Measurements from ENCODE around the gene HDAC5. TPM values are rescaled to one million over a fixed set of nuclear protein-coding genes. Genes with fewer than 3 reads are reported as not detected.

The HDAC5 gene
- total and polyA plus RNA-seq, 7 donors = 15.3 to 87.5 (median 58.2) TPM

GRCh38 chr17:44086364-44087311 is 36.8 kb downstream of the HDAC5 start:
- TF ChIP-seq POLR2AphosphoS5 (IDR thresholded peaks at IDR 0.05) (peak in 1 of 4 donors; percentile 33), EP300 (IDR thresholded peaks at IDR 0.05) (no peak)
- TF ChIP-seq, protein P1, sequence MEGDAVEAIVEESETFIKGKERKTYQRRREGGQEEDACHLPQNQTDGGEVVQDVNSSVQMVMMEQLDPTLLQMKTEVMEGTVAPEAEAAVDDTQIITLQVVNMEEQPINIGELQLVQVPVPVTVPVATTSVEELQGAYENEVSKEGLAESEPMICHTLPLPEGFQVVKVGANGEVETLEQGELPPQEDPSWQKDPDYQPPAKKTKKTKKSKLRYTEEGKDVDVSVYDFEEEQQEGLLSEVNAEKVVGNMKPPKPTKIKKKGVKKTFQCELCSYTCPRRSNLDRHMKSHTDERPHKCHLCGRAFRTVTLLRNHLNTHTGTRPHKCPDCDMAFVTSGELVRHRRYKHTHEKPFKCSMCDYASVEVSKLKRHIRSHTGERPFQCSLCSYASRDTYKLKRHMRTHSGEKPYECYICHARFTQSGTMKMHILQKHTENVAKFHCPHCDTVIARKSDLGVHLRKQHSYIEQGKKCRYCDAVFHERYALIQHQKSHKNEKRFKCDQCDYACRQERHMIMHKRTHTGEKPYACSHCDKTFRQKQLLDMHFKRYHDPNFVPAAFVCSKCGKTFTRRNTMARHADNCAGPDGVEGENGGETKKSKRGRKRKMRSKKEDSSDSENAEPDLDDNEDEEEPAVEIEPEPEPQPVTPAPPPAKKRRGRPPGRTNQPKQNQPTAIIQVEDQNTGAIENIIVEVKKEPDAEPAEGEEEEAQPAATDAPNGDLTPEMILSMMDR (IDR thresholded peaks at IDR 0.05) = no peak
- intact Hi-C loops (cut with DNase I) = no loop called here
- peak; percentile 80 for DNase-seq
- Histone ChIP-seq H3K27ac (peak overlapping the region; percentile 62 to 77 (median 64)), H3K4me1 (peaks cover 0 to 19% (median 15%) of the 10 kb centered on the region in 4 donors), H3K4me3 (no peak overlapping the region), H3K27me3 (no peaks in the 10 kb centered on the region), H3K36me3 (peaks cover 29 to 85% (median 50%) of the 10 kb centered on the region in 4 donors), H3K9me3 (no peaks in the 10 kb centered on the region)
- 66 to 68% methylated on average over 23 of the region's 23 CpGs for WGBS, 2 donors

DNA sequence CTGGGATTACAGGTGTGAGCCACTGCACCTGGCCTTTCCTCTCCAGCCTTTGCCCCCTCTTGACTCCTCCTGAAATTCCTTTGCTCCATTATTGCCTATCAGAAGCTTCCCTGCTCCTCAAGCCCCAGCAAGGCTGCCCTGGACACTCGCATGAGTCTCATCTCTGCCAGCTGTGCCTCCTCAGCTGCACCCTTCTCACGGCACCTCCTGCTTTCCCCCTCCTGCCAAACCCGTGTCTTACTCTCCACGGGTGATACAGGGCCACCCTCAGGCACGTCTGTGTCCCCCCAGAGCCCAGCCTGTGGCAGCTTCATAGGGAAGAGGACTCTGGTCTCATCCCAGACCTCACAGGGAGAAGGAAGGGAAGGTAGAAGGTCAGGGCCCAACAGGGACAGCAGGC is 37.5 kb downstream of the HDAC5 start:
- Histone ChIP-seq H3K36me3 (peaks cover 22 to 83% (median 45%) of the 10 kb centered on the region in 4 donors), H3K27ac (peak overlapping the region; percentile 62 to 77 (median 64)), H3K27me3 (no peaks in the 10 kb centered on the region), H3K4me1 (peaks cover 0 to 19% (median 15%) of the 10 kb centered on the region in 4 donors), H3K9me3 (no peaks in the 10 kb centered on the region), H3K4me3 (no peak overlapping the region)
- TF ChIP-seq POLR2AphosphoS5 (IDR thresholded peaks at IDR 0.05) = no peak
- no peak for TF ChIP-seq POLR2A (IDR thresholded peaks at IDR 0.05)
- TF ChIP-seq EP300 (IDR thresholded peaks at IDR 0.05) = no peak
- TF ChIP-seq, protein P1 (IDR thresholded peaks at IDR 0.05) = no peak
- 72 to 89% methylated on average over 5 of the region's 5 CpGs for WGBS, 2 donors
- intact Hi-C loops (cut with DNase I) = no loop called here
- DNase-seq = no peak

DNA sequence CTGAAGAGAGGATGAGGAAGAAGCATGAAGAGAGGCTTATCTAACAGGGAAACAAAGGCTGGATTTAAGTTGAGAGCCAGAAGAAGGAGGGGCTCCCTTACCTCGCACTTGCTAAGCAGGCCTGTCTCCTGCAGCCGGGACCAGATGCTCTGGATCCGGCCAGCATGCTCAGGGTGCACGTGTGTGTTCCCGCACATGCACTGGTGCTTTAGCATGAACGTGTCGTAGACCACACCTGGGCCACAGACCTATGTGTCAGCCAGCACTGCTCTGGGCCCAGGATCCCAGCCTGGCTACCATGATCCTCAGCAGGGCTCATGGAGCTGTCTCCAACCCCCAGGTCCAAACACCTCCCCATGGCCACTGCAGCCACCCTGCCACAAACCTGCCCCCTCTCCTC is 38.5 kb downstream of the HDAC5 start:
- WGBS, 2 donors = 91 to 93% methylated on average over 7 of the region's 7 CpGs
- no peak overlapping the region for H3K27ac ChIP-seq
- TF ChIP-seq POLR2AphosphoS5 (IDR thresholded peaks at IDR 0.05) (no peak), EP300 (IDR thresholded peaks at IDR 0.05) (no peak), POLR2A (IDR thresholded peaks at IDR 0.05) (no peak)
- TF ChIP-seq, protein P1 (IDR thresholded peaks at IDR 0.05) = no peak
- H3K4me1 ChIP-seq = peaks cover 0 to 19% (median 15%) of the 10 kb centered on the region in 4 donors
- H3K27me3 ChIP-seq = no peaks in the 10 kb centered on the region
- peaks cover 20 to 84% (median 52%) of the 10 kb centered on the region in 4 donors for H3K36me3 ChIP-seq
- H3K4me3 ChIP-seq = no peak overlapping the region
- H3K9me3 ChIP-seq = no peaks in the 10 kb centered on the region
- DNase-seq = no peak
- intact Hi-C loops (cut with DNase I) = loop anchor here (5.0 kb wide), 1 partner anchor 837 kb away; no protein-coding TSS in a partner anchor

DNA sequence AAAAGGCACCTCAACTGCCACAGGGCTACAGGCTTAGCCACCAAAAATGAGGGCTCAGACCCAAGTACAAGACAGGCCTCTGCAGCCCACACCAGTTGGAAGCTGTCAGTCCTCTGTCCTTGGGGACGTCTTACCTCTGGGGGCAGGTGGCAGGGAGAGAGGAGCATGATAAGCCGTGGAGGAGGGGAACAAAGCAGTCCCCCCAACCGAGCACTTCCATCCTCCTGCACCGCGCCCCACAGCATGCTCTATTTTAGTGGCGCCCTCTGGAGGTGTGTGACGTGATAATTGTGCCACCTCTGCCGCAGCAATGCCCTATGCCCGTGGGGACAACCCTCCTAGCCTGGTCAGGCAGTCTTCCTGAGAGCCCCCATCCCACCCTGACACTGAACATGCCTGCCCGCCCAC is 39.3 kb downstream of the HDAC5 start:
- peaks cover 20 to 88% (median 51%) of the 10 kb centered on the region in 4 donors for H3K36me3 ChIP-seq
- DNase-seq = no peak
- H3K4me1 ChIP-seq = peaks cover 0 to 19% (median 15%) of the 10 kb centered on the region in 4 donors
- 71 to 83% methylated on average over 10 of the region's 10 CpGs for WGBS, 2 donors
- no peak overlapping the region for H3K4me3 ChIP-seq
- H3K9me3 ChIP-seq = no peaks in the 10 kb centered on the region
- intact Hi-C loops (cut with DNase I) = loop anchor here (5.0 kb wide), 1 partner anchor 838 kb away; no protein-coding TSS in a partner anchor
- no peak overlapping the region for H3K27ac ChIP-seq
- no peaks in the 10 kb centered on the region for H3K27me3 ChIP-seq
- TF ChIP-seq POLR2AphosphoS5 (IDR thresholded peaks at IDR 0.05) (no peak), POLR2A (IDR thresholded peaks at IDR 0.05) (no peak), EP300 (IDR thresholded peaks at IDR 0.05) (no peak)
- TF ChIP-seq, protein P1 (IDR thresholded peaks at IDR 0.05) = no peak
